ENCODE measurements around the gene SPATS2. TPM values are rescaled to one million over a fixed set of nuclear protein-coding genes. Genes with fewer than 3 reads are reported as not detected.

The SPATS2 gene
- total and polyA plus RNA-seq, 2 of the 4 experiments (the other 2 are of a cell fraction): 50.6 to 63.3 TPM

- no peak overlapping the region for H3K4me2 ChIP-seq (ENCODE audit: low read depth, low read length)
- H3K4me3 ChIP-seq (ENCODE audit: insufficient read depth, low read depth, low read length): no peak overlapping the region
- peaks cover 8% of the 10 kb centered on the region for H4K20me1 ChIP-seq (ENCODE audit: insufficient read depth, low read length)
- dilution Hi-C loops (cut with HindIII; ENCODE audit: low sequenced_read_pairs, unreplicated experiment) (no loop called here), intact Hi-C loops (cut with micrococcal nuclease) (no loop called here), in situ Hi-C loops (cut with MboI; ENCODE audit: low sequenced_read_pairs) (no loop called here)
- H4K91ac ChIP-seq (ENCODE audit: insufficient read depth, low read depth, low read length): no peak overlapping the region
- no peak overlapping the region for H3K9ac ChIP-seq (ENCODE audit: low read depth, low read length)
- peak; percentile 23 for DNase-seq
- BruUV-seq (replicated peaks): no TSS peak
- no peak overlapping the region for H3K14ac ChIP-seq (replicated peaks; ENCODE audit: low read depth, low read length)
- H2BK15ac ChIP-seq (ENCODE audit: low read depth, low read length): no peak overlapping the region
- H3K9me1 ChIP-seq (ENCODE audit: insufficient read depth, low read length): peaks cover 3% of the 10 kb centered on the region; the same call in 1 of the 2 replicates
- peaks cover 23 to 62% of the 10 kb centered on the region in 2 experiments for H3K79me1 ChIP-seq (ENCODE audit: low read depth in 1 of 2, low read length in 2 of 2)
- H3K4ac ChIP-seq (ENCODE audit: low read depth, low read length): no peak overlapping the region
- POLR2A ChIA-PET (ENCODE audit: unreplicated experiment): no interaction called here
- ATAC-seq (ENCODE audit: low read depth): peak; percentile 62
- H3K27me3 ChIP-seq (ENCODE audit: control insufficient read depth, insufficient read depth, low read length): no peaks in the 10 kb centered on the region
- no peak overlapping the region for H3K56ac ChIP-seq (ENCODE audit: extremely low read depth, insufficient read depth, low read length)
- no peak overlapping the region for H3K27ac ChIP-seq (ENCODE audit: insufficient read depth, low read length)
- H2AK9ac ChIP-seq (replicated peaks; ENCODE audit: low read depth, low read length, poor library complexity): no peak overlapping the region
- H2AFZ ChIP-seq (replicated peaks; ENCODE audit: low read length, poor library complexity): no peak overlapping the region
- no peaks in the 10 kb centered on the region for H3K9me3 ChIP-seq (ENCODE audit: control insufficient read depth, insufficient read depth, low read length)
- CTCF ChIA-PET: interaction anchor here (1.6 kb wide), 1 partner anchor 19 kb away, joined by 4 read pairs; no protein-coding TSS in a partner anchor
- no peak overlapping the region for H4K8ac ChIP-seq (ENCODE audit: low read depth in 2 of 2, low read length in 2 of 2)
- H3K36me3 ChIP-seq (ENCODE audit: control insufficient read depth, insufficient read depth, low read length): no peaks in the 10 kb centered on the region
- TF ChIP-seq MAZ (IDR thresholded peaks at IDR 0.05; ENCODE audit: borderline replicate concordance, low read depth, low read length) (no peak), RFX5 (IDR thresholded peaks at IDR 0.05; ENCODE audit: low read depth, low read length) (no peak), CEBPB (IDR thresholded peaks at IDR 0.05; ENCODE audit: low read depth, low read length) (no peak), RCOR1 (IDR thresholded peaks at IDR 0.05; ENCODE audit: insufficient replicate concordance, low read length) (no peak), BHLHE40 (IDR thresholded peaks at IDR 0.05; ENCODE audit: low read depth, low read length) (no peak), CHD1 (IDR thresholded peaks at IDR 0.05; ENCODE audit: low read depth, low read length) (no peak), SMC3 (IDR thresholded peaks at IDR 0.05; ENCODE audit: low read depth, low read length) (no peak), MAFK (IDR thresholded peaks at IDR 0.05; ENCODE audit: low read depth, low read length) (no peak), FOS (IDR thresholded peaks at IDR 0.05; ENCODE audit: low read depth, low read length) (no peak), RAD21 (IDR thresholded peaks at IDR 0.05; ENCODE audit: low read length) (no peak), NFE2L2 (IDR thresholded peaks at IDR 0.05; ENCODE audit: low read depth, low read length) (no peak), MXI1 (IDR thresholded peaks at IDR 0.05; ENCODE audit: borderline replicate concordance, low read depth, low read length) (no peak)
- H3K18ac ChIP-seq (ENCODE audit: low read depth, low read length): no peak overlapping the region
- no peaks in the 10 kb centered on the region; the same call in 1 of the 2 replicates for H3K4me1 ChIP-seq (ENCODE audit: control insufficient read depth, insufficient read depth, low read length)
- no peak overlapping the region for H2BK120ac ChIP-seq (ENCODE audit: low read depth, low read length)
- H3K23ac ChIP-seq (ENCODE audit: low read depth, low read length): no peak overlapping the region
- no peak overlapping the region for H2BK20ac ChIP-seq (ENCODE audit: low read depth, low read length)
- no peak overlapping the region for H2AK5ac ChIP-seq (ENCODE audit: low read depth, low read length)
- H4K5ac ChIP-seq (ENCODE audit: low read depth, low read length): no peak overlapping the region
- H2BK5ac ChIP-seq (ENCODE audit: low read depth, low read length, poor library complexity, severe bottlenecking): no peak overlapping the region
These were observed 103.7 kb downstream of the SPATS2 start for GRCh38 chr12:49470986-49471385.

Data from IMR-90 (cell line).